PC-9 (cell line): ENCODE data around the gene MRPS10. TPM values are rescaled to one million over a fixed set of nuclear protein-coding genes. Genes with fewer than 3 reads are reported as not detected.

Source experiments
- BruUV-seq: library from RNA; stranded (reverse); fragments of 400-500 nt; replicated peaks from 2 replicates; lab custom pipeline; 2021; lab: Mats Ljungman, UMichigan
- CTCF ChIA-PET: fragments of 300-600 bp; sonication (Branson Sonifier 250); formaldehyde crosslinking; loops from one replicate; lab custom pipeline; 2022; ENCODE audit warnings: antibody characterized with exemption; lab: Charles Lee
- POLR2A ChIA-PET: fragments of 300-600 bp; sonication (Branson Sonifier 250); formaldehyde crosslinking; loops from one replicate; lab custom pipeline; 2022; ENCODE audit warnings: antibody characterized with exemption; ENCODE audit not compliant: unreplicated experiment; lab: Charles Lee
- DNase-seq, 2 experiments: peaks; one replicate each; pipeline versions ENCODE4 v3.0.0 to v3.0.0-alpha.2; 2015 to 2022; ENCODE audit warnings: mixed read lengths in 1 of 2
- H2AFZ ChIP-seq: fragments of 200-600 bp; sonication (generic); 2 replicates; pipeline ENCODE4 v1.8.1; 2017; ENCODE audit warnings: antibody characterized with exemption
- H3F3A ChIP-seq: fragments of 200-600 bp; sonication (generic); 2 replicates; pipeline ENCODE4 v1.8.1; 2017; ENCODE audit warnings: antibody characterized with exemption, mild to moderate bottlenecking, low read depth; ENCODE audit not compliant: insufficient read depth
- H3K27ac ChIP-seq: fragments of 200-600 bp; sonication (generic); 2 replicates; pipeline ENCODE4 v1.6.1; 2016; ENCODE audit warnings: mixed run types
- H3K27me3 ChIP-seq: fragments of 200-600 bp; sonication (generic); 2 replicates; pipeline ENCODE4 v1.6.1; 2016; ENCODE audit warnings: low read depth, mixed run types; ENCODE audit not compliant: insufficient read depth
- H3K36me3 ChIP-seq: fragments of 200-600 bp; sonication (generic); 2 replicates; pipeline ENCODE4 v1.6.1; 2016; ENCODE audit warnings: low read depth, mixed run types
- H3K4me1 ChIP-seq: fragments of 200-600 bp; sonication (generic); replicated peaks from 2 replicates; pipeline ENCODE4 v1.6.1; 2016; ENCODE audit warnings: mixed run types; ENCODE audit not compliant: insufficient read depth
- H3K4me2 ChIP-seq: fragments of 200-600 bp; sonication (generic); 2 replicates; pipeline ENCODE4 v1.6.1; 2017; ENCODE audit warnings: mixed run types
- H3K4me3 ChIP-seq: fragments of 200-600 bp; sonication (generic); 2 replicates; pipeline ENCODE4 v1.6.1; 2016; ENCODE audit warnings: mixed run types
- H3K79me2 ChIP-seq: fragments of 200-600 bp; sonication (generic); 2 replicates; pipeline ENCODE4 v1.6.1; 2017; ENCODE audit warnings: low read depth, mixed run types
- H3K9me2 ChIP-seq: fragments of 200-600 bp; sonication (generic); 2 replicates; pipeline ENCODE4 v1.8.1; 2017; ENCODE audit warnings: mild to moderate bottlenecking; ENCODE audit not compliant: insufficient read depth
- H3K9me3 ChIP-seq: fragments of 200-600 bp; sonication (generic); 2 replicates; pipeline ENCODE4 v1.8.1; 2016; ENCODE audit warnings: low read depth; ENCODE audit not compliant: insufficient read depth
- H4K20me1 ChIP-seq: fragments of 200-600 bp; sonication (generic); 2 replicates; pipeline ENCODE4 v1.8.1; 2017; ENCODE audit not compliant: insufficient read depth
- CTCF ChIP-seq: fragments of 200-600 bp; sonication (generic); conservative IDR thresholded peaks from 2 replicates; pipeline ENCODE4 v1.6.1; 2017; ENCODE audit warnings: mixed run types, antibody characterized with exemption, mild to moderate bottlenecking, moderate library complexity
- EZH2 ChIP-seq: fragments of 200-600 bp; sonication (generic); IDR thresholded peaks from 2 replicates; pipeline ENCODE4 v1.8.0; 2017; ENCODE audit warnings: antibody characterized with exemption, low read depth
- intact Hi-C: fragments of 100-400 bp; cut with micrococcal nuclease; formaldehyde crosslinking; loops from one replicate; pipeline ENCODE4 v1.10.0; 2022; ENCODE audit not compliant: unreplicated experiment
- total RNA-seq: library from RNA; stranded (reverse); gene quantifications from 2 replicates; pipeline ENCODE4 v1.2.3, GENCODE V29; 2021

MRPS10 gene
- total RNA-seq, 1 experiment from 2014 or later, result 56.5 TPM

- Histone ChIP-seq H3K9me3 (no peaks in the 10 kb centered on the region), H3K27ac (no peak overlapping the region), H3K4me3 (no peak overlapping the region), H3K4me1 (no peaks in the 10 kb centered on the region), H3K9me2 (no peaks in the 10 kb centered on the region), H2AFZ (no peak overlapping the region), H3K79me2 (no peaks in the 10 kb centered on the region), H3K4me2 (no peak overlapping the region), H3K27me3 (no peaks in the 10 kb centered on the region), H3K36me3 (0 out of 2 replicates have a peak, but pooled peaks cover 6% of the 10 kb centered on the region), H4K20me1 (no peaks in the 10 kb centered on the region), H3F3A (no peaks in the 10 kb centered on the region; the same call in 1 of the 2 replicates)
- CTCF ChIA-PET, result no interaction called here
- POLR2A ChIA-PET, result no interaction called here
- TF ChIP-seq CTCF, result no peak
- no peak for TF ChIP-seq EZH2
- no TSS peak for BruUV-seq
- no peak for DNase-seq
- intact Hi-C loops, result no loop called here
Observed at GRCh38 chr6:42264852-42265390, 47.3 kb upstream of the MRPS10 start.

- BruUV-seq, result no TSS peak
- H3F3A ChIP-seq, result no peaks in the 10 kb centered on the region; the same call in 1 of the 2 replicates
- H4K20me1 ChIP-seq, result no peaks in the 10 kb centered on the region
- CTCF ChIA-PET, result no interaction called here
- H3K27me3 ChIP-seq, result no peaks in the 10 kb centered on the region
- POLR2A ChIA-PET, result no interaction called here
- H3K4me3 ChIP-seq, result no peak overlapping the region
- H3K36me3 ChIP-seq, result 0 out of 2 replicates have a peak, but pooled peaks cover 6% of the 10 kb centered on the region
- H2AFZ ChIP-seq, result no peak overlapping the region
- intact Hi-C loops, result no loop called here
- no peak for DNase-seq
- no peaks in the 10 kb centered on the region for H3K9me3 ChIP-seq
- TF ChIP-seq EZH2 (no peak), CTCF (no peak)
- H3K4me1 ChIP-seq, result no peaks in the 10 kb centered on the region
- no peaks in the 10 kb centered on the region for H3K79me2 ChIP-seq
- H3K4me2 ChIP-seq, result no peak overlapping the region
- H3K9me2 ChIP-seq, result no peaks in the 10 kb centered on the region
- H3K27ac ChIP-seq, result no peak overlapping the region
Observed at GRCh38 chr6:42264162-42264851, 46.6 kb upstream of the MRPS10 start.

GRCh38 chr6:42263165-42263728, 45.6 kb upstream of the MRPS10 start:
- Histone ChIP-seq H3K79me2 (no peaks in the 10 kb centered on the region), H2AFZ (no peak overlapping the region), H3K4me2 (no peak overlapping the region), H3K27ac (no peak overlapping the region), H3K9me3 (no peaks in the 10 kb centered on the region), H3K4me1 (no peaks in the 10 kb centered on the region), H3K27me3 (no peaks in the 10 kb centered on the region), H3K4me3 (no peak overlapping the region), H3K9me2 (no peaks in the 10 kb centered on the region), H4K20me1 (no peaks in the 10 kb centered on the region), H3K36me3 (peaks cover 6% of the 10 kb centered on the region; the same call in 1 of the 2 replicates), H3F3A (no peaks in the 10 kb centered on the region; the same call in 1 of the 2 replicates)
- no TSS peak for BruUV-seq
- DNase-seq, result no peak
- POLR2A ChIA-PET, result no interaction called here
- CTCF ChIA-PET, result no interaction called here
- intact Hi-C loops, result no loop called here
- TF ChIP-seq CTCF (no peak), EZH2 (no peak)
